ENCODE measurements around the gene SOCS6. TPM values are rescaled to one million over a fixed set of nuclear protein-coding genes. Genes with fewer than 3 reads are reported as not detected.

The SOCS6 gene
- total RNA-seq, 1 donor from 2014 or later: 39.0 TPM

Other genes with a start within 250 kb of the SOCS6 start
- 24.7 and 27.7 TPM in 2 replicates for gene RTTN, start 83.4 kb upstream of the SOCS6 start, total RNA-seq